Lung (tissue), 12 donors: ENCODE data around the gene MAGEA9. TPM values are rescaled to one million over a fixed set of nuclear protein-coding genes. Genes with fewer than 3 reads are reported as not detected.
"Not testable (repeated sequence)": the region's sequence is repeated elsewhere in the genome, so short reads cannot be mapped to it uniquely, and the experiment has no call there.

Experiments
- ATAC-seq: fragments of 200-7000 bp; cut with Tn5 transposase; one replicate; pipeline ENCODE4 v1.9.1; 2020; ENCODE audit warnings: moderate number of reproducible peaks; ENCODE audit not compliant: insufficient read depth, low FRiP score
- DNase-seq, 3 donors: peaks; one replicate each; pipeline ENCODE4 v3.0.0-alpha.2; 2013 to 2017
- H3K27ac ChIP-seq, 2 donors: one replicate each; pipeline ENCODE4 v1.5.1; 2013; ENCODE audit warnings: mild to moderate bottlenecking in 2 of 2, moderate library complexity in 2 of 2, control low read depth in 1 of 2, inconsistent platforms in 1 of 2, low read depth in 1 of 2, low read length in 1 of 2
- H3K27me3 ChIP-seq, 3 donors: one replicate each; pipeline ENCODE4 v1.5.1; 2013; ENCODE audit warnings: low read length in 2 of 3; ENCODE audit not compliant: control insufficient read depth in 3 of 3, insufficient read depth in 3 of 3
- H3K36me3 ChIP-seq, 4 donors: one replicate each; pipeline ENCODE4 v1.5.1; 2013; ENCODE audit warnings: low read length in 4 of 4, mild to moderate bottlenecking in 1 of 4, moderate library complexity in 1 of 4; ENCODE audit not compliant: control insufficient read depth in 4 of 4, insufficient read depth in 4 of 4
- H3K4me1 ChIP-seq, 5 donors: one replicate each; pipeline ENCODE4 v1.5.1; 2013; ENCODE audit warnings: low read length in 5 of 5, mild to moderate bottlenecking in 2 of 5, moderate library complexity in 1 of 5; ENCODE audit not compliant: control insufficient read depth in 5 of 5, insufficient read depth in 5 of 5
- H3K4me3 ChIP-seq: one replicate; pipeline ENCODE4 v1.5.1; 2013; ENCODE audit warnings: mild to moderate bottlenecking, control low read depth, moderate library complexity
- H3K9ac ChIP-seq, 2 donors: one replicate each; pipeline ENCODE4 v1.5.1; 2013; ENCODE audit warnings: low read length in 2 of 2, control low read depth in 1 of 2; ENCODE audit not compliant: insufficient read depth in 1 of 2
- H3K9me3 ChIP-seq, 4 donors: one replicate each; pipeline ENCODE4 v1.5.1; 2013; ENCODE audit warnings: low read length in 3 of 4, mild to moderate bottlenecking in 1 of 4, moderate library complexity in 1 of 4; ENCODE audit not compliant: control insufficient read depth in 4 of 4, insufficient read depth in 3 of 4
- WGBS, 2 donors: extraction: QIAGEN DNeasy Blood & Tissue Kit; methylation state at CpG; one replicate each; pipeline ENCODE4 v1.1.7; 2013; 5-methylcytosine and 5-hydroxymethylcytosine counted together
- polyA plus RNA-seq, 2 donors: library from polyadenylated mRNA; stranded (reverse); fragments of 200-250 nt; gene quantifications; one replicate each; pipeline ENCODE4 v1.2.1, GENCODE V29; 2013
- total RNA-seq, 2 donors: library from RNA; depleted of rRNA in 1 of 2; stranded (reverse); fragments of >200 nt in 1 of 2; gene quantifications; one replicate each; pipeline ENCODE4 v1.2.1, GENCODE V29; 2014 to 2021
- TF ChIP-seq, protein P1 (sequence below): IDR thresholded peaks from 2 replicates; pipeline ENCODE4 v1.5.1; 2012; ENCODE audit warnings: mild to moderate bottlenecking; ENCODE audit errors: control extremely low read depth, extremely low read depth
- donor health status: control.
- donor health status: control.
- donor health status: Bipolar disorder and iron deficiency.
- donor health status: healthy.
- donor health status: DM: yes; HTN: yes; CAD: no.

MAGEA9 gene
- total and polyA plus RNA-seq, 4 donors, result not detected

DNA sequence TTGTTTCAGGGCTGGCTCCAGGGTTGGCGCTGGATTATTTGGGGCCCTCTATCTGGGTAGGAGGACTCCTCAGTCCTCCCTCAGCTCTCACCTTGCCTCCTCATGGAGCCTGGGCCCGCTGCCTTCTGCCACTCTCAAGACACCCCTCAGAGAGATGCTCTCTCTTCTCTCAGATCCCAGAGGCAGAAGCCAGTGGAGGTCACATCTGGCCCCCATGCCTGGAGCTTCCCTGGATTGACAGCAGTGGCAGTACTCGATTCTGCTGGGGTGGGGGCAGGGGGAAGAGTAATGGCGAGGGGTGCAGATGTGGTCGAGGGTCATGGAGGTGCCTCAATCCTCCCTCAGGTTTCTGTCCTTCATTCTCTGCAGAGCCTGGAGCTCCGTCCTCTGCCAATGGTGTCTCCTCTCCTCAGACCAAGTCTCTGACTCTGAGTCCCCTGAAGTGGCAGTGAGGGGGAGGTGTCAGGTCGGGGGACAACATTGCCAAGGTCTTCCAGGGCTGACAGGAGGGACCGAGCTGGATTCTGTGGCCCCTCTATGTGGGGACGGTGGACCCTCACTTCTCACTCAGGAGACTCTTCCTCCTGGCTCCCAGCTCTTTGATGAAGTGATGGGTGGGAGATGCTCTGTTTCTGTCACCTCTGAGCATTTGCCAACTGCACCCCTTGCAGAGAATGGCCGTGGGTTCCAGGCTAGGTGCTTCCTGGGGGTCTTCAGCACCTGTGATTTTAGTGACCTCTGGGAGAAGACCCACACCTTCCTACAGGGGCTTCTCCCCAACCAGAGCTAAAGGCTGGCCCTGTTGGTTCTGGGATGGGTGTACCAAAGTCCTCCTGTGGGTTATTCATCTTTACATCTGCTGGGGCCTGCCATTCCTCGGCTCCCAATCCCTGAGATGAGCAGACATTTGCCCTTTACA is 18.8 kb upstream of the MAGEA9 start:
- Histone ChIP-seq H3K36me3 (no peaks in the 10 kb centered on the region), H3K27ac (no peak overlapping the region), H3K4me3 (no peak overlapping the region), H3K27me3 (peaks cover 0 to 4% (median 0%) of the 10 kb centered on the region in 3 donors), H3K9ac (no peak overlapping the region), H3K9me3 (peaks cover 0 to 2% (median 0%) of the 10 kb centered on the region in 4 donors), H3K4me1 (no peaks in the 10 kb centered on the region)
- no peak for ATAC-seq
- no peak for DNase-seq
- WGBS, 2 donors, result 62 to 93% methylated on average over 4 to 10 of the region's 11 CpGs
- TF ChIP-seq, protein P1, sequence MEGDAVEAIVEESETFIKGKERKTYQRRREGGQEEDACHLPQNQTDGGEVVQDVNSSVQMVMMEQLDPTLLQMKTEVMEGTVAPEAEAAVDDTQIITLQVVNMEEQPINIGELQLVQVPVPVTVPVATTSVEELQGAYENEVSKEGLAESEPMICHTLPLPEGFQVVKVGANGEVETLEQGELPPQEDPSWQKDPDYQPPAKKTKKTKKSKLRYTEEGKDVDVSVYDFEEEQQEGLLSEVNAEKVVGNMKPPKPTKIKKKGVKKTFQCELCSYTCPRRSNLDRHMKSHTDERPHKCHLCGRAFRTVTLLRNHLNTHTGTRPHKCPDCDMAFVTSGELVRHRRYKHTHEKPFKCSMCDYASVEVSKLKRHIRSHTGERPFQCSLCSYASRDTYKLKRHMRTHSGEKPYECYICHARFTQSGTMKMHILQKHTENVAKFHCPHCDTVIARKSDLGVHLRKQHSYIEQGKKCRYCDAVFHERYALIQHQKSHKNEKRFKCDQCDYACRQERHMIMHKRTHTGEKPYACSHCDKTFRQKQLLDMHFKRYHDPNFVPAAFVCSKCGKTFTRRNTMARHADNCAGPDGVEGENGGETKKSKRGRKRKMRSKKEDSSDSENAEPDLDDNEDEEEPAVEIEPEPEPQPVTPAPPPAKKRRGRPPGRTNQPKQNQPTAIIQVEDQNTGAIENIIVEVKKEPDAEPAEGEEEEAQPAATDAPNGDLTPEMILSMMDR, result no peak

- H3K27ac ChIP-seq, ATAC-seq, H3K9me3 ChIP-seq, H3K4me3 ChIP-seq, H3K4me1 ChIP-seq, DNase-seq, H3K27me3 ChIP-seq, H3K9ac ChIP-seq, H3K36me3 ChIP-seq: not testable (repeated sequence)
- WGBS, 2 donors, result 75% methylated on average over 3 of the region's 12 CpGs; no CpG with 5 or more reads in 1 of the 2 donors
Observed at GRCh38 chrX:149770344-149770743, 11.4 kb upstream of the MAGEA9 start.

GRCh38 chrX:149773026-149773425 is 8.7 kb upstream of the MAGEA9 start:
- not testable (repeated sequence) for H3K36me3 ChIP-seq, H3K4me3 ChIP-seq, ATAC-seq, H3K27me3 ChIP-seq, H3K9ac ChIP-seq, H3K9me3 ChIP-seq, H3K4me1 ChIP-seq, DNase-seq, H3K27ac ChIP-seq
- WGBS, 2 donors, result no CpG with 5 or more reads among the region's 9 CpGs

DNA sequence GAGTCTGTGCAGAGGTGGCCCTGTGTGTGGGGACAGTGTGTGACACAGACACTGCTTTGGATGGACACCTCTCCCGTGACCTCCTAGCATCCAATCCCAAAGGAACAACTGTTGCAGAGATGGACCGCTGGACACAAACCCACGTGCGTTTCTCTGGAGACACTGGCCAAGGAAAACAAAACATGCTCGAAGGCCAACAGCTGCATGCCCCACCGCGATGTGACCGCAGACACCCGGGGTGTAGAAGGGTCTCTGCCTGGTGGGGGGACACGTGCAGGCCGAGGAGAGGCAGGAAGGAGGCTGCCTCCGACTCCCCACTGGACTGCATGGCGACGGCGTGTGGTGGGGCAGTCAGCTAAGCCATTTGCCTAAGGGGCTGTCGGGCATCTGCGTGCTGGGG is 8.0 kb upstream of the MAGEA9 start, which contains the start of gene HSFX1:
Gene HSFX1 (plus strand): TSS at position 301 of the 400 bp plus-strand sequence. CDS start 614 bp downstream, outside the sequence.
- H3K9me3 ChIP-seq, H3K36me3 ChIP-seq, DNase-seq, H3K27me3 ChIP-seq, ATAC-seq, H3K4me1 ChIP-seq, H3K4me3 ChIP-seq, H3K27ac ChIP-seq, H3K9ac ChIP-seq: not testable (repeated sequence)
- whole genome bisulfite sequencing, 2 donors, result no CpG with 5 or more reads among the region's 17 CpGs

DNA sequence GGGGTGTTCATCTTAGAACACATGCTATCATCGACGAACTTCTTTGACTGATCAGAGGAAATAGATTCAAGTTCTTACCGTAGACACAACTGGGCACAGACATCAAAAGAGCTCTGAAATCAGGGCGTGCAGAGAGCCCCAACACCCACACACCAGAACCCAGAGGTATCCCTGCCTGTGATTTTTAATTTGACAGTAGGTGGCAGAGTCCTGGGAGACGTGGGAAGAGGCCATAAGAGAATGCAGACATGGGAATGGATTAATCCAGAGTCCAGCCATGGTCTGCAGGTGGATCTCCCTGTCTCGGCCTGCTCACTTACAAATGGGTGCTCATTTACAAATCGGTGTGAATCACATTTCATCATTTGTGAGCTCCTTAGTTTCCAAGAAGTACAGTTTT is 3.7 kb upstream of the MAGEA9 start:
- WGBS, 2 donors, result no CpG with 5 or more reads among the region's 7 CpGs
- not testable (repeated sequence) for ATAC-seq

DNA sequence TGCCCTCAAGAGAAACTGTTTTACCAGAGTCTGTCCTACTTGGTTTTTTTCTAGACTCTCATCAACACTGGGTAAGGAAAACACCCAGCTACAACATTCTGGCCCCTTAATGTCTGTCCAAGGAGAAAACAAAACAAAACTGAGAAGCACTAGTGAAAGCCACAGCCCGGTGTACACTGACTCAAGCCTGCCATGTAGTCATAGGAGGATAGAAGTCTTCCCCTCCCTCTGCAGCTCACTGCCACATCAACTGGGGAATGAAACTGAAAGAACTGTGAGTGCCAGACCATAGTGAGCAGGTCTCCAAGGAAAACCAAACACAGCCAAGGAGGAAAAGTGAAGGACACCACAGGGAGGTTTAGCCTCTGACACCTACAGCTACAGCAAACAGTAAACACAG is 13.8 kb downstream of the MAGEA9 start:
- H3K27ac ChIP-seq, H3K4me1 ChIP-seq, H3K9ac ChIP-seq, DNase-seq, H3K27me3 ChIP-seq, H3K36me3 ChIP-seq, ATAC-seq, H3K4me3 ChIP-seq, H3K9me3 ChIP-seq: not testable (repeated sequence)
- no CpG with 5 or more reads among the region's 1 CpG for WGBS, 2 donors

More for the DNA sequence above, 3.7 kb upstream of the MAGEA9 start:
- H3K36me3 ChIP-seq, H3K27ac ChIP-seq, H3K4me3 ChIP-seq, H3K4me1 ChIP-seq, H3K27me3 ChIP-seq, H3K9ac ChIP-seq, H3K9me3 ChIP-seq, DNase-seq: not testable (repeated sequence)
